Measurements from ENCODE around the gene IL27RA. TPM values are rescaled to one million over a fixed set of nuclear protein-coding genes. Genes with fewer than 3 reads are reported as not detected.

IL27RA gene
- total RNA-seq, 2 experiments from 2014 or later = 25.0 to 26.7 TPM

- Histone ChIP-seq H3K27ac (ENCODE audit: low read depth in 1 of 2, low read length in 2 of 2) (no peak overlapping the region), H3K27me3 (ENCODE audit: control insufficient read depth in 1 of 2, insufficient read depth in 2 of 2, low read length in 2 of 2) (peaks cover 28 to 32% of the 10 kb centered on the region in 2 experiments), H3K4me3 (ENCODE audit: low read length) (no peak overlapping the region), H3K36me3 (ENCODE audit: insufficient read depth, low read length) (no peaks in the 10 kb centered on the region), H3K4me1 (ENCODE audit: insufficient read depth, low read length) (peaks cover 24% of the 10 kb centered on the region), H3K9me3 (ENCODE audit: control insufficient read depth in 1 of 2, insufficient read depth in 1 of 2, low read length in 2 of 2) (peaks cover 0 to 4% of the 10 kb centered on the region in 2 experiments)
- peaks cover 34% of the 10 kb centered on the region for H3K27me3 Mint-ChIP-seq
- H3K4me1 Mint-ChIP-seq (ENCODE audit: low read depth) = peaks cover 10% of the 10 kb centered on the region
- H3K27ac Mint-ChIP-seq = no peak overlapping the region
- DNase-seq (no peak), ATAC-seq (ENCODE audit: poor library complexity) (no peak)
- CTCF ChIA-PET = interaction anchor here (1.0 kb wide), 1 partner anchor 182 kb away, joined by 3 read pairs; no protein-coding TSS in a partner anchor
- intact Hi-C loops (cut with DNase I, micrococcal nuclease) = no loop called here
- no peaks in the 10 kb centered on the region for H3K9me3 Mint-ChIP-seq
- no peaks in the 10 kb centered on the region for H3K36me3 Mint-ChIP-seq (ENCODE audit: low read depth)
- no peak overlapping the region for H3K4me3 Mint-ChIP-seq
- TF ChIP-seq CTCF (IDR thresholded peaks at IDR 0.05) = no peak
- POLR2A ChIA-PET = interaction anchor here (0.8 kb wide), 1 partner anchor 30 kb away, joined by 4 read pairs; the partner anchor contains the start of gene IL27RA
Observed at GRCh38 chr19:14061081-14061749, 29.7 kb downstream of the IL27RA start.

GRCh38 chr19:14061751-14062557 lies 30.4 kb downstream of the IL27RA start, which contains the start of gene PALM3:
Gene PALM3, minus strand, starts transcription at chr19:14062076. Its CDS starts 96 bp downstream, at chr19:14061980.
- H3K36me3 ChIP-seq (ENCODE audit: insufficient read depth, low read length) = no peaks in the 10 kb centered on the region
- ATAC-seq (ENCODE audit: poor library complexity) = no peak
- H3K36me3 Mint-ChIP-seq (ENCODE audit: low read depth) = no peaks in the 10 kb centered on the region
- ChIA-PET POLR2A (no interaction called here), CTCF (no interaction called here)
- DNase-seq = no peak
- peaks cover 0 to 4% of the 10 kb centered on the region in 2 experiments for H3K9me3 ChIP-seq (ENCODE audit: control insufficient read depth in 1 of 2, insufficient read depth in 1 of 2, low read length in 2 of 2)
- peaks cover 22% of the 10 kb centered on the region for H3K4me1 ChIP-seq (ENCODE audit: insufficient read depth, low read length)
- peaks cover 28 to 32% of the 10 kb centered on the region in 2 experiments for H3K27me3 ChIP-seq (ENCODE audit: control insufficient read depth in 1 of 2, insufficient read depth in 2 of 2, low read length in 2 of 2)
- H3K4me1 Mint-ChIP-seq (ENCODE audit: low read depth) = peaks cover 10% of the 10 kb centered on the region
- no peaks in the 10 kb centered on the region for H3K9me3 Mint-ChIP-seq
- no peak within 1 kb of the TSS for H3K4me3 ChIP-seq (ENCODE audit: low read length)
- intact Hi-C loops (cut with DNase I, micrococcal nuclease) = no loop called here
- H3K27ac ChIP-seq (ENCODE audit: low read depth in 1 of 2, low read length in 2 of 2) = no peak within 1 kb of the TSS
- no peak within 1 kb of the TSS for H3K27ac Mint-ChIP-seq
- no peak within 1 kb of the TSS for H3K4me3 Mint-ChIP-seq
- H3K27me3 Mint-ChIP-seq = peaks cover 34% of the 10 kb centered on the region
- no peak for TF ChIP-seq CTCF (IDR thresholded peaks at IDR 0.05)

GRCh38 chr19:14062558-14062855 lies 30.9 kb downstream of the IL27RA start:
- ATAC-seq (ENCODE audit: poor library complexity) = no peak
- ChIA-PET CTCF (no interaction called here), POLR2A (no interaction called here)
- peaks cover 0 to 4% of the 10 kb centered on the region in 2 experiments for H3K9me3 ChIP-seq (ENCODE audit: control insufficient read depth in 1 of 2, insufficient read depth in 1 of 2, low read length in 2 of 2)
- H3K36me3 ChIP-seq (ENCODE audit: insufficient read depth, low read length) = no peaks in the 10 kb centered on the region
- Mint-ChIP-seq H3K4me1 (ENCODE audit: low read depth) (peaks cover 10% of the 10 kb centered on the region), H3K9me3 (no peaks in the 10 kb centered on the region), H3K27ac (no peak overlapping the region), H3K36me3 (ENCODE audit: low read depth) (no peaks in the 10 kb centered on the region), H3K27me3 (peaks cover 34% of the 10 kb centered on the region), H3K4me3 (no peak overlapping the region)
- no peak overlapping the region for H3K4me3 ChIP-seq (ENCODE audit: low read length)
- TF ChIP-seq CTCF (IDR thresholded peaks at IDR 0.05) = no peak
- no peak overlapping the region for H3K27ac ChIP-seq (ENCODE audit: low read depth in 1 of 2, low read length in 2 of 2)
- peaks cover 18% of the 10 kb centered on the region for H3K4me1 ChIP-seq (ENCODE audit: insufficient read depth, low read length)
- peaks cover 28 to 32% of the 10 kb centered on the region in 2 experiments for H3K27me3 ChIP-seq (ENCODE audit: control insufficient read depth in 1 of 2, insufficient read depth in 2 of 2, low read length in 2 of 2)
- no peak for DNase-seq
- intact Hi-C loops (cut with DNase I, micrococcal nuclease) = no loop called here
